GM19467 (cell line): Measurements from ENCODE around the gene DTX4.
"Not testable (repeated sequence)": the region's sequence is repeated elsewhere in the genome, so short reads cannot be mapped to it uniquely, and the experiment has no call there.

Experiments used
- ATAC-seq: cut with Tn5 transposase; IDR thresholded peaks from one replicate; pipeline ENCODE4 v1.9.1; 2021; ENCODE audit warnings: mild to moderate bottlenecking, moderate library complexity; ENCODE audit not compliant: unreplicated experiment

The DTX4 gene

GRCh38 chr11:59171508-59172322 is at the start of gene DTX4:
TSS of gene DTX4 (plus strand) at chr11:59172132. CDS start at chr11:59172596, 464 bp downstream.
- ATAC-seq = peak; percentile 78

DNA sequence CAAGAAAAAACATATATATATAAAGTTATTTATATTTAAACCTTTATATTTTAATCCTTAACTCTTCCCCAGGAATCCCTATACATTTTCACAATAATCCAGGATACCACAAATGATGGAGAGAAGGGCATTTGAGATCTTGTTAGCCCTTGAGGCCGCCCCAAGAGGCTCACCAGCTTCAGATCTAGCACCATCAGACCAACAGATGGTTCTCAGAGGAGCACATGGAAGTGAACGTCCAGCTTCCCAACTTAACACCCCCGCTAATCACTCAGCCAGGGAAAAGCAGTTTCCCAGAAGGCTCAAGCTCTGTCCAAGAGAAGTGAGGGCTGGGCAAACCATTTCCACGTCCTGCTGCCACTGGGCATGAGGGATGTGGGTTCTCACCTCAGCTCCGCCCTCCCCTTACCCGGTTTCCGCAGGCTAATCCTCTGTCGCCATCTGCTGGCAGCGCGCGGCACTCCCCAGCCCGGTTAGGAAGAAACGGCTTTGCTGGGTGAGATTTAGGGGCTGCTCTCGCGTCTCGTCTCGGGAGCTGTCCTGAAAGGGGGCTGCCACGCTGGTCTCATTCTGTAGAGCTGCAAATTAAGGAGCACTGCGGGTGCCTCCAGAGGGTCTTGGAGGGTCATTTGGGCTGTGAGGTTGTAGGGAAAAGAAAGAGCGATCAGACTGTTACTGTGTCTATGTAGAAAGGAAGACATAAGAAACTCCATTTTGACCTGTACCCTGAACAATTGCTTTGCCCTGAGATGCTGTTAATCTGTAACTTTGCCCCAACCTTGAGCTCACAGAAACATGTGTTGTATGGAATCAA is 36.1 kb upstream of the DTX4 start:
- ATAC-seq = peak; percentile 96

DNA sequence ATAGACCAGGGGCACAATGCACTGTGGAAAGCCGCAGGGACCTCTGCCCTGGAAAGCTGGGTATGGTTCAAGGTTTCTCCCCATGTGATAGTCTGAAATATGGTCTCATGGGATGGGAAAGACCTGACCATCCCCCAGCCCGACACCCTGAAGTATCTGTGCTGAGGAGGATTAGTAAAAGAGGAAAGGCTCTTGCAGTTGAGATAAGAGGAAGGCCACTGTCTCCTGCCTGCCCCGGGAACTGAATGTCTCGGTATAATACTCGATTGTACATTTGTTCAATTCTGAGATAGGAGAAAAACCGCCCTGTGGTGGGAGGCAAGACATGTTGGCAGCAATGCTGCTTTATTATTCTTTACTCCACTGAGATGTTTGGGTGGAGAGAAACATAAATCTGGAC is 35.4 kb upstream of the DTX4 start:
- ATAC-seq = not testable (repeated sequence)

- no peak for ATAC-seq
Measured at GRCh38 chr11:59137190-59137589, 34.7 kb upstream of the DTX4 start.

DNA sequence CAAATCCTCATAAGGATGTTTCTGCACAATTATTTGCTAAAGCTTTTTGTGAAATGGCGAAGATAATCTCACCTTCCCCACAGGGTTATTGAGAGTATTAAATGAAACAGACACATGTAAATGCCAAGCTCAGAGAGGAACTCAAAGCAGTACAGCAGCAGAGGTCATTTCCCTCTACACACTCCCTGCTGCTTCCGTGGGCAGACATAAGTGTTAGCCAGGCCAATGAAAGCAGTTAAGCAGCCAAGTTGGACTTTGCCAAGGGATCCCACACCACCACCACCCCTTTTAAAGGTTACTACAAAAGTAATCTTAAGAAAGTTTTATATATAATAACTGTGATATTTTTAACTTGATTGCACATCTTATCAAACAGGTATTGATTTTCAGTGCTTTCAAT is 33.3 kb upstream of the DTX4 start:
- no peak for ATAC-seq

DNA sequence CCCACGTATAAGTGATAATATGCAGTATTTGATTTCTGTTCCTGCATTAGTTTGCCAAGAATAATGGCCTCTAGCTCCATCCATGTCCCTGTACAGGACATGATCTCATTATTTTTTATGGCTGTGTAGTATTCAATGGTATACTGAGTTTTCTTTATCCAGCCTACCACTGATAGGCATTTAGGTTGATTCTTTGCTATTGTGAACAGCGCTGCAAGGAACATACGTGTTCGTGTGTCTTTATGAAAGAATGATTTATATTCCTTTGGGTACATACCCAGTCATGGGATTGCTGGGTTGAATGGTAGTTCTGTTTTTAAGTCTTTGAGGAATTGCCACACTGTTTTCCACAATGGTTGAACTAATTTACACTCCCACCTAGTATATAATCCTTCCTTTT is 30.7 kb upstream of the DTX4 start:
- ATAC-seq = no peak

DNA sequence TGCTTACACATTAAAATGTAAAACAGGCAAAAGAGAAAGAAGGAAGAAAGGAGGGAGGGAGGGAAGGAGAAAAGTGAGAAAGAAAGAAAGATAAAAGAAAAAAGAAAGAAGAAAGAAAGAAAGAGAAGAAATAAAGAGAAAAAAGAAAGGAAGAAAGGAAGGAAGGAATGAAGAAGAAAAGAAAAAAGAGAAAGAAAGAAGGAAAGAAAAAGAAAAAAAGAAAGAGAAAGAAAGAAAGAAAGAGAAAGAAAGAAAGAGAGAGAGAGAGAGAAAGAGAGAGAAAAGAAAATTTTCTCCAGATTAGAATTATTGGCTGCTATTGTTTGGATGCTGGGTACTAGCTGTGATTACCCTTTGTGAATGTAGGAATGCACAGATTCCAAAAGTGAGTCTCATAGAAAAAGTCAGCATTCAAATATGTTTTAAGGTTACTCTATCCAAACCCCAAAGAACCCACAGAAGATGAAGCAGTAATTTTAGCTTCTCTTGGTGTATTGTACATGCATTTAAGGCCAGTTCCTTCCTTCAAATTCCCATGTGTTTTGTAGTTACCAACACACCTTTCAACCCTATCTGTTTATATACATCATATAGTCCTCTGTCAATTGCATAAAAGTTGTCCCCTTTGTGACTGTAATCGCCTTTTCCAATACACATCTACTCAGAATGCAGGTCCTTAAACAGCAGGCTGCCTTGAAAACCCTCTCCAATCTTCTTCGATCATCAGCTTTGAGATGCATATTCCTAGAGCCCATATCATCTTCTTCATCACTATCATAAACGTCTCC is 30.1 kb upstream of the DTX4 start:
- peak; percentile 0 for ATAC-seq

- peak; percentile 69 for ATAC-seq
Measured at GRCh38 chr11:59142530-59143507, 29.1 kb upstream of the DTX4 start, which contains the start of gene FAM111A. TSS of gene FAM111A (plus strand) at chr11:59142856. CDS start at chr11:59148873, 6,017 bp downstream.

DNA sequence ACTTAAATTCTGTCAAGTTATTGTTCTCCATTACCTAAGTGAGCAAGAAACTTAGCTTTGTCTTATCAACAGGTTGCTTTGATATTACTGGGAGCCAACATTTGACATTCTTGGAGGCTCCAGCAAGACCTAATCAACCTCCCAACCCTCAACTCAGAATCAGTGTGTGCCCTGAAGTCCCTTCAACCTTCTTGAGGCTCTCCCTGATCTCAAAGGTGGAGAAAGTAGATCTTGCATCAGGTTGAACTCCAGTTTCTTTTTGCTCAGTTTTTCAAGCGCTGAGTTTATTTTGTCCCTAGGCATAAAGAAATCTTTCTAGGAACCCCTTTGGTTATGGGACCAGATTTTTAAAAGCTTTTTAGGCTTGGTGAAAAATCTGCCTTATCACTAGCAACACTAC is 27.8 kb upstream of the DTX4 start:
- ATAC-seq = no peak

DNA sequence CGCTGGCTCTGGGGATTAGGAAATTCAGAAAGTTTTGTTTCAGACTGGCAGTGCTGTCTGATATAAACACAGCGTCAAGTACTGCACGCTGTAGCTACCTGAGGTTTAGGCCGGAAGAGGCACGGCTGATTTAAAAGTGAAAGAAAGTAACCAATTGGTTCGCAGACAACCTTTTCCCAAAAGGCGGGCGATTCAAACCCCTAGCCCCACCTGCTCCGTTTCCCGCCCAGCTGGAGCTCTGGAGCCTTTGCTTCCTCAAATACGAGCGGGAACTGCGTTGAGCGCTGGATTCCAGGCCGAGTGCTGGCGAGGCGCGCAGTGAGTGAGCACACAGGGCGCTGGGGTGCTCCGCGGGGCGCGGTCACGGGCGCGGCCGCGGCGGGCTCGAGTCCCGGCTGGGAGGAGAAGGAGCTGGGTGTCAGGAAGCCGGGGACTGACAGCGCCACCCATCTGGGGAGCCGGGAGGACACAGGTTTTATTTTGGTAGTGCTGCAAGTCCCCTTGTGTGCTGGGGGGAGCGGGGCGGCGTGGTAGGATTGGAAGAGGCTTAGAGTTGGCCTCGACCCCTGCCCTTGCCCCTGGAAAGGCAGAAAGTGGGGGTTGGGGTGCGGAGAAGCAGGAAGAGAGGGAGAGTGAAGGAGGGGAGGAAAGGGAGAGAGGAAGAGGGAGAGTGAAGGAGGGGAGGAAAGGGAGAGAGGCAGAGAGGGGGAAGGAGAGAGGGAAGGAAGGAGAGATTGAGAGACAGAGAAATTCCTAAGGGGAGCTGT is 27.2 kb upstream of the DTX4 start:
- ATAC-seq = peak; percentile 64

- ATAC-seq = no peak
Measured at GRCh38 chr11:59145534-59145933, 26.4 kb upstream of the DTX4 start.

GRCh38 chr11:59151761-59152160 is 20.2 kb upstream of the DTX4 start:
- ATAC-seq = no peak

GRCh38 chr11:59152312-59152951 is 19.5 kb upstream of the DTX4 start:
- ATAC-seq = peak; percentile 72

DNA sequence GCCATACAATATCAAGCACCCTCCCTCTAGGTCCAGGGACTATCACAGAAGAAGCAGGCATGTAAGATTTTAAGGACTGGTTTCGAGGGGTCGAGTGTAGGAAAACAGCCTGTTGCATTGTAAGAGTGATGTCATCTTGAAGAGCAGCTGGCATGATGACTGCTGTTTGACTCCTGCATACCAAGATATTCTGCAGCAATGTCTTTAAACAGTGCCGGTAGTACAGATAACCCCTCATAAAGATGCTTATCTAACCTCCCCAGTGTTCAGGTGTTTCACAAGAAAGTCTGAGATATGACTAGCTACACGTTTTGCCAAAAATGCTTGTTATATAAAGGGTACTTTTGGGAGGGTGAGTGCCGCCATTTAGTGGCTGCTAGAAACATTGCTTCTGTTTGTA is 17.3 kb upstream of the DTX4 start:
- no peak for ATAC-seq

GRCh38 chr11:59157433-59157832 is 14.5 kb upstream of the DTX4 start:
- no peak for ATAC-seq

GRCh38 chr11:59158206-59159068 is 13.5 kb upstream of the DTX4 start:
- peak; percentile 92 for ATAC-seq

DNA sequence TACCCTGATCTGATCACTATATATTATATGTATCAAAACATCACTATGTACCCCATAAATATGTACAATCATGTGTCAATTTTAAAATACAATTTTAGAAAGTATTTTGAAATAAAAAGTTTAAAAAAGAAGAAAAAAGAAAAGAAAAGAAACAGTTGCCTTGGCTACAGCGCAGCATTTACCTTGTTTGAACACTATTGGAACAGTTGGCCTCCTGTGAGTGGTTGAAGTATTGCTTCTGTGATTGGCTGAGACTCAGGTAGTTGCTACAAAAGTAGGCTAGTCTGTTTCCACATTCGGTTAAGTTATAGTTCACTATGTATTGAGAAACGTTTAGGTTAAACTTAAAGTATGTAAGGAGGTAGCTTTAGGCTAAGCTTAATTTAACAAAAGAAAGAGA is 7.9 kb upstream of the DTX4 start:
- no peak for ATAC-seq
